Measurements from ENCODE around the gene SREK1IP1. TPM values are rescaled to one million over a fixed set of nuclear protein-coding genes. Genes with fewer than 3 reads are reported as not detected.

SREK1IP1 gene
- total RNA-seq, 1 experiment from 2014 or later = 25.5 TPM

GRCh38 chr5:64758901-64759300, 9.6 kb downstream of the SREK1IP1 start:
- H3K36me3 ChIP-seq (ENCODE audit: control insufficient read depth in 1 of 2, insufficient read depth in 2 of 2, low read length in 2 of 2) = no peaks in the 10 kb centered on the region
- RAD21 ChIA-PET (ENCODE audit: low non-redundant PET in 1 of 2, low total read pairs in 2 of 2, uncharacterized antibody in 2 of 2, unreplicated experiment in 2 of 2) = no interaction called here
- no peak for ATAC-seq
- DNase-seq (ENCODE audit: low read depth, low spot score) = no peak
- no peaks in the 10 kb centered on the region for H3K27me3 ChIP-seq (ENCODE audit: insufficient read depth, low read length)
- H4K20me1 ChIP-seq (ENCODE audit: insufficient read depth) = no peaks in the 10 kb centered on the region; the same call in 1 of the 2 replicates
- H3K4me1 ChIP-seq (ENCODE audit: control insufficient read depth in 1 of 2, insufficient read depth in 2 of 2, low read length in 2 of 2) = no peaks in the 10 kb centered on the region
- H3K9me2 ChIP-seq (ENCODE audit: insufficient read depth) = no peaks in the 10 kb centered on the region
- no peak overlapping the region for H3K27ac ChIP-seq (ENCODE audit: low read depth, low read length)
- H3K4me2 ChIP-seq (ENCODE audit: low read length) = no peak overlapping the region
- H3K9me3 ChIP-seq (ENCODE audit: control insufficient read depth in 1 of 2, insufficient read depth in 1 of 2, low read depth in 1 of 2, low read length in 2 of 2) = no peaks in the 10 kb centered on the region
- BruUV-seq (replicated peaks) = no TSS peak
- CTCF ChIA-PET = no interaction called here
- peaks cover 93% of the 10 kb centered on the region for H3K79me2 ChIP-seq (ENCODE audit: insufficient read depth, low read length)
- POLR2A ChIA-PET = no interaction called here
- intact Hi-C loops (cut with micrococcal nuclease) = no loop called here
- no peak overlapping the region for H3K4me3 ChIP-seq (replicated peaks in 1 of 2; ENCODE audit: low read depth in 1 of 2, low read length in 2 of 2)
- H2AFZ ChIP-seq (ENCODE audit: low read depth, low read length, poor library complexity, severe bottlenecking) = no peak overlapping the region
- no peak for TF ChIP-seq ZNF274 (IDR thresholded peaks at IDR 0.05; ENCODE audit: low read depth, low read length)
- no peak for TF ChIP-seq SP1 (IDR thresholded peaks at IDR 0.05; ENCODE audit: low read depth)
- no peak for TF ChIP-seq POLR2A (IDR thresholded peaks at IDR 0.05; ENCODE audit: borderline replicate concordance, extremely low read depth, insufficient read depth, insufficient read length)
- no peak for TF ChIP-seq ZBTB33 (IDR thresholded peaks at IDR 0.05; ENCODE audit: extremely low read depth, insufficient replicate concordance, low read length)
- no peak for TF ChIP-seq ZFX (IDR thresholded peaks at IDR 0.05)
- TF ChIP-seq CTCF (IDR thresholded peaks at IDR 0.05 in 2 of 3, conservative IDR thresholded peaks at IDR 0.05 in 1 of 3; ENCODE audit: borderline replicate concordance in 1 of 3, insufficient read depth in 1 of 3, low read depth in 2 of 3, low read length in 2 of 3) = no peak
- TF ChIP-seq RAD21 (IDR thresholded peaks at IDR 0.05; ENCODE audit: low read depth) = no peak
- TF ChIP-seq MAX (IDR thresholded peaks at IDR 0.05) = no peak
- H3K9ac ChIP-seq (ENCODE audit: low read length) = no peak overlapping the region
